Measurements from ENCODE around the gene POPDC2. TPM values are rescaled to one million over a fixed set of nuclear protein-coding genes. Genes with fewer than 3 reads are reported as not detected.
A peak's percentile ranks its signal among the peaks of the same experiment; 100 is the strongest.

POPDC2 gene
- total RNA-seq, 1 donor from 2014 or later: 0.94 TPM

- Mint-ChIP-seq H3K36me3 (ENCODE audit: low read depth) (peaks cover 17% of the 10 kb centered on the region), H3K4me3 (ENCODE audit: low read depth) (no peak overlapping the region), H3K9me3 (no peaks in the 10 kb centered on the region), H3K4me1 (ENCODE audit: low read depth) (peaks cover 4% of the 10 kb centered on the region), H3K27me3 (ENCODE audit: low read depth) (no peaks in the 10 kb centered on the region), H3K27ac (no peak overlapping the region)
- intact Hi-C loops (cut with micrococcal nuclease): no loop called here
- DNase-seq (ENCODE audit: low spot score): no peak
These were observed 3.5 kb upstream of the POPDC2 start for GRCh38 chr3:119663885-119664284.

- no peaks in the 10 kb centered on the region for H3K9me3 Mint-ChIP-seq
- no peaks in the 10 kb centered on the region for H3K27me3 Mint-ChIP-seq (ENCODE audit: low read depth)
- DNase-seq (ENCODE audit: low spot score): no peak
- intact Hi-C loops (cut with micrococcal nuclease): no loop called here
- peak overlapping the region; percentile 15 for H3K27ac Mint-ChIP-seq
- no peak overlapping the region for H3K4me3 Mint-ChIP-seq (ENCODE audit: low read depth)
- H3K4me1 Mint-ChIP-seq (ENCODE audit: low read depth): peaks cover 9% of the 10 kb centered on the region
- peaks cover 15% of the 10 kb centered on the region for H3K36me3 Mint-ChIP-seq (ENCODE audit: low read depth)
These were observed 2.4 kb upstream of the POPDC2 start for GRCh38 chr3:119662604-119663373.

GRCh38 chr3:119659606-119660291, 640 bp downstream of the POPDC2 start:
- no peak for DNase-seq (ENCODE audit: low spot score)
- no peak overlapping the region for H3K4me3 Mint-ChIP-seq (ENCODE audit: low read depth)
- H3K36me3 Mint-ChIP-seq (ENCODE audit: low read depth): peaks cover 4% of the 10 kb centered on the region
- no peaks in the 10 kb centered on the region for H3K9me3 Mint-ChIP-seq
- H3K27ac Mint-ChIP-seq: no peak overlapping the region
- no peaks in the 10 kb centered on the region for H3K27me3 Mint-ChIP-seq (ENCODE audit: low read depth)
- intact Hi-C loops (cut with micrococcal nuclease): no loop called here
- peaks cover 12% of the 10 kb centered on the region for H3K4me1 Mint-ChIP-seq (ENCODE audit: low read depth)

GRCh38 chr3:119658994-119659393, 1.4 kb downstream of the POPDC2 start:
- peaks cover 10% of the 10 kb centered on the region for H3K4me1 Mint-ChIP-seq (ENCODE audit: low read depth)
- intact Hi-C loops (cut with micrococcal nuclease): no loop called here
- H3K27me3 Mint-ChIP-seq (ENCODE audit: low read depth): no peaks in the 10 kb centered on the region
- no peaks in the 10 kb centered on the region for H3K9me3 Mint-ChIP-seq
- DNase-seq (ENCODE audit: low spot score): no peak
- H3K36me3 Mint-ChIP-seq (ENCODE audit: low read depth): peaks cover 4% of the 10 kb centered on the region
- H3K4me3 Mint-ChIP-seq (ENCODE audit: low read depth): no peak overlapping the region
- H3K27ac Mint-ChIP-seq: no peak overlapping the region

DNA sequence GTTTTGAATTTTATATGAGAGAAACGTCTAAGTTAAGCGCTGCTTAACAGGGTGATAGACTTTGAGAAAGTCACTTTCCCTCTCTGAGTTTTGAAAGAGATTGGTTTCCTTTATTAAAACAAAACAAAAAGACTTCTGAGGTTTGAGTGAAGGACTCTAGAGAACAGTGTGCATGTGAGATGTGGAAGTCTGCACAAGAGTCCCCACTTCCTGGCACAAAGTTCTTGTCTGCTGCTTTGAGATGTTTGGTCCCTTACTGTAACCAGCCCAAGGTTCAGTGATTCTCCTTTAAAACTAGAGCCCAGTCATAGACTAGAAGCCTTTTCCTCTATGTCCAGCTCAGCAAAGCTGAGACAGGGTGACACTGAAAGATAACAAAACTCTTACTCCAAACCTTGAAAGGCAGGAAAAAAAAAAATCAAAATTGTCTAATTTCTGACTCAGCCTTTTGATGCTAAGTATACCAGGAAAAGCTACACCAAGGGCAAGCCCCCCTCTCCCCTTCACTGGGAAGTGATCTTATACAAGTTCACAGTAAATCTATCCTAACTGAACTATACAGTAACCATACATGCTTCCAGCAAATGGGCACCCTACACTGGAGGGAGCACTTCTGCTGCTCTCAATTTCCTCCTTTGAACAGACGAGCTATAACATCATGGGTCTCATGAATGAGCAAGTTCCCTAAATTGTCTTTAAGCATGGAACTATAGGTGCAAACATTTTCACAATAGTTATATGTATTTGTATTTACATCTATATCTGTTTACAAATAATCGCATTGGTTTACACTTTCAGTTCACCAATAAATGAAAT, 2.3 kb downstream of the POPDC2 start:
- Mint-ChIP-seq H3K4me3 (ENCODE audit: low read depth) (no peak overlapping the region), H3K27ac (no peak overlapping the region), H3K4me1 (ENCODE audit: low read depth) (peaks cover 10% of the 10 kb centered on the region), H3K9me3 (no peaks in the 10 kb centered on the region), H3K27me3 (ENCODE audit: low read depth) (no peaks in the 10 kb centered on the region), H3K36me3 (ENCODE audit: low read depth) (no peaks in the 10 kb centered on the region)
- intact Hi-C loops (cut with micrococcal nuclease): no loop called here
- DNase-seq (ENCODE audit: low spot score): no peak

DNA sequence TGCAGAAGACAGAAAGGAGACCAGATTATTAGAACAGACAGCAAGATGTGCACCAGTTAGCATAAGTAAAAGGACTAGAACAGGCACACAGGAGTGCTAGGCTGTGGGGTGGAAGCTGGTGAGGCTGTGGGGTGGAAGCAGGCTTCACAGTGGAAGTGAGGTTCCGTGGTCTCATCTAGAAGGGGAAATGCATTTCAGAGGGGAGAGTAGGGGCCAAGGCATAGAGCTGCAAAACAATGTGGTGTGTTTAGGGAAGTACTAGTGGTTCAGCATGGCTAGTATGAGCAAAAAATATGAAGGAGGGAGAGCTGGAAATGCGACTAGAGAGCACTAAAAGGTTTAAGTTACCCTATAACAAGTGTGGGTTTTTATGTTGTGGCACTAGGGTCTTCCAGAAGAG, 6.5 kb downstream of the POPDC2 start:
- Mint-ChIP-seq H3K4me1 (ENCODE audit: low read depth) (peaks cover 14% of the 10 kb centered on the region), H3K4me3 (ENCODE audit: low read depth) (no peak overlapping the region), H3K9me3 (no peaks in the 10 kb centered on the region), H3K27ac (no peak overlapping the region), H3K36me3 (ENCODE audit: low read depth) (no peaks in the 10 kb centered on the region), H3K27me3 (ENCODE audit: low read depth) (no peaks in the 10 kb centered on the region)
- DNase-seq (ENCODE audit: low spot score): no peak
- intact Hi-C loops (cut with micrococcal nuclease): no loop called here

- Mint-ChIP-seq H3K4me1 (ENCODE audit: low read depth) (peaks cover 7% of the 10 kb centered on the region), H3K27ac (no peak overlapping the region), H3K4me3 (ENCODE audit: low read depth) (no peak overlapping the region), H3K27me3 (ENCODE audit: low read depth) (no peaks in the 10 kb centered on the region), H3K9me3 (no peaks in the 10 kb centered on the region), H3K36me3 (ENCODE audit: low read depth) (no peaks in the 10 kb centered on the region)
- intact Hi-C loops (cut with micrococcal nuclease): no loop called here
- DNase-seq (ENCODE audit: low spot score): no peak
These were observed 7.9 kb downstream of the POPDC2 start for GRCh38 chr3:119652306-119653033.

GRCh38 chr3:119649761-119650160, 10.6 kb downstream of the POPDC2 start:
- Mint-ChIP-seq H3K4me1 (ENCODE audit: low read depth) (peaks cover 5% of the 10 kb centered on the region), H3K36me3 (ENCODE audit: low read depth) (no peaks in the 10 kb centered on the region), H3K27me3 (ENCODE audit: low read depth) (no peaks in the 10 kb centered on the region), H3K4me3 (ENCODE audit: low read depth) (no peak overlapping the region), H3K27ac (no peak overlapping the region), H3K9me3 (no peaks in the 10 kb centered on the region)
- no peak for DNase-seq (ENCODE audit: low spot score)
- intact Hi-C loops (cut with micrococcal nuclease): no loop called here

GRCh38 chr3:119647843-119648575, 12.4 kb downstream of the POPDC2 start:
- no peaks in the 10 kb centered on the region for H3K36me3 Mint-ChIP-seq (ENCODE audit: low read depth)
- no peaks in the 10 kb centered on the region for H3K27me3 Mint-ChIP-seq (ENCODE audit: low read depth)
- H3K4me1 Mint-ChIP-seq (ENCODE audit: low read depth): peaks cover 13% of the 10 kb centered on the region
- no peak overlapping the region for H3K27ac Mint-ChIP-seq
- H3K9me3 Mint-ChIP-seq: no peaks in the 10 kb centered on the region
- DNase-seq (ENCODE audit: low spot score): no peak
- no peak overlapping the region for H3K4me3 Mint-ChIP-seq (ENCODE audit: low read depth)
- intact Hi-C loops (cut with micrococcal nuclease): no loop called here

GRCh38 chr3:119647171-119647570, 13.2 kb downstream of the POPDC2 start:
- Mint-ChIP-seq H3K4me3 (ENCODE audit: low read depth) (no peak overlapping the region), H3K4me1 (ENCODE audit: low read depth) (peaks cover 21% of the 10 kb centered on the region), H3K36me3 (ENCODE audit: low read depth) (no peaks in the 10 kb centered on the region), H3K27me3 (ENCODE audit: low read depth) (no peaks in the 10 kb centered on the region), H3K9me3 (no peaks in the 10 kb centered on the region), H3K27ac (no peak overlapping the region)
- no peak for DNase-seq (ENCODE audit: low spot score)
- intact Hi-C loops (cut with micrococcal nuclease): no loop called here

DNA sequence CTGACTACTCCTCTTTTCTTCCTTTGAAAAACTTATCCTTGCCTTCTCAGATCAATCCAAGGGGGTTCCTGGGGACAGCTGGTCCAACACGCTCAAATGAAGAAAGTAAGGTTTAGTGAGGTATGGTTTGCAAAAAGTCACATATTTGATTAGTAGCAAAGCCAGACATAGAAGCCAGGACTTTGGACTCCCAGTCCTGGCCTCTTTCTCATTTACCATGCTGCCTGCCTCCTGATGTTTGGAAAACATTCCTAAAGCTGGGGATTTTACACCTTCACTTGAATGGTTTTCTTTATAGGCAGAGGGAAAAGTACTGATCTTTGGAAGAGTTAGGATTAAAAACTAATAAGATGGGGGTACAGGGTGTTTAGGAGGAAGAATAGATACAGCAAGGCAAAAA, 14.6 kb downstream of the POPDC2 start:
- no peak for DNase-seq (ENCODE audit: low spot score)
- H3K4me3 Mint-ChIP-seq (ENCODE audit: low read depth): no peak overlapping the region
- peaks cover 6% of the 10 kb centered on the region for H3K9me3 Mint-ChIP-seq
- H3K27ac Mint-ChIP-seq: no peak overlapping the region
- peaks cover 6% of the 10 kb centered on the region for H3K36me3 Mint-ChIP-seq (ENCODE audit: low read depth)
- H3K27me3 Mint-ChIP-seq (ENCODE audit: low read depth): no peaks in the 10 kb centered on the region
- intact Hi-C loops (cut with micrococcal nuclease): no loop called here
- H3K4me1 Mint-ChIP-seq (ENCODE audit: low read depth): peaks cover 21% of the 10 kb centered on the region

DNA sequence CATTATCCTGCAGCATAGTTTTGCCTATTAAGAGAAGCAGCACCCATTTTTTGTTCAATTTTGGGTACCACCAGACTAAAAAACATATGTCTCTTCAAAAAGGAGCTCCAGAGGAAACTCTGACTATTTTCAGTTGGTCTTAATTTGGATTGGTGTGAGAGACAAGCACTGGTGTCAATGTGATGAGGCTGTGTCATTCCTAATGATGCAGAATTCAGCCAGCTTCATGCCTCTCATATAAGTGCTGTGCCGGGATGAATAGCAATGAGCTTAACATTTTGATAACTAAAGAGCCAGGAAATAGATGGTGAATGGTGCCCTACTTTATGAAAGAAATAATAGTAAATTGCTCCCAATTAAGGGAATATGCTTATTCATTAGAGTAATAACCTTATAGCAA, 15.9 kb downstream of the POPDC2 start:
- no peak overlapping the region for H3K27ac Mint-ChIP-seq
- intact Hi-C loops (cut with micrococcal nuclease): no loop called here
- H3K4me3 Mint-ChIP-seq (ENCODE audit: low read depth): no peak overlapping the region
- peaks cover 12% of the 10 kb centered on the region for H3K9me3 Mint-ChIP-seq
- H3K27me3 Mint-ChIP-seq (ENCODE audit: low read depth): no peaks in the 10 kb centered on the region
- peaks cover 14% of the 10 kb centered on the region for H3K36me3 Mint-ChIP-seq (ENCODE audit: low read depth)
- H3K4me1 Mint-ChIP-seq (ENCODE audit: low read depth): peaks cover 29% of the 10 kb centered on the region
- no peak for DNase-seq (ENCODE audit: low spot score)

Data from activated T-helper 2 cell treated with anti-CD3 and anti-CD28 coated beads, Interferon-gamma antibody, Interleukin-2, Interleukin-4, amounts not matched to agents 10 μg/mL and 5 μg/mL and 100 μg/mL, durations not matched to agents 14 hours and 24 hours and 36 hours (primary cell).